WTC11 (cell line): ENCODE results near the gene ARMC8. TPM values are rescaled to one million over a fixed set of nuclear protein-coding genes. Genes with fewer than 3 reads are reported as not detected.

Source experiments
- ATAC-seq: fragments of 200-7000 bp; cut with Tn5 transposase; 2 replicates; pipeline ENCODE4 v1.10.0; 2021; ENCODE audit warnings: mild to moderate bottlenecking, moderate library complexity
- CTCF ChIA-PET: fragments of 300-600 bp; sonication (Branson Sonifier 250); formaldehyde crosslinking; loops from one replicate; lab custom pipeline; 2021; ENCODE audit warnings: antibody characterized with exemption; lab: Charles Lee
- POLR2A ChIA-PET: fragments of 350-600 bp; sonication (Branson Sonifier 250); formaldehyde crosslinking; loops from one replicate; lab custom pipeline; 2021; ENCODE audit warnings: antibody characterized with exemption; lab: Charles Lee
- DNase-seq: peaks from one replicate; pipeline ENCODE4 v3.0.0; 2021; ENCODE audit warnings: low spot score
- H3K27ac Mint-ChIP-seq: 2 replicates; pipeline ENCODE4 v1.8.0; 2021; ENCODE audit warnings: mixed read lengths
- H3K27me3 Mint-ChIP-seq: 2 replicates; pipeline ENCODE4 v1.8.0; 2021; ENCODE audit warnings: low read depth, mild to moderate bottlenecking, moderate library complexity, mixed read lengths
- H3K36me3 Mint-ChIP-seq: 2 replicates; pipeline ENCODE4 v1.8.0; 2021; ENCODE audit warnings: mixed read lengths
- H3K4me1 Mint-ChIP-seq: 2 replicates; pipeline ENCODE4 v1.8.0; 2022; ENCODE audit warnings: mixed read lengths
- H3K4me3 Mint-ChIP-seq: 2 replicates; pipeline ENCODE4 v1.8.0; 2021; ENCODE audit warnings: mild to moderate bottlenecking, moderate library complexity, mixed read lengths
- H3K9me3 Mint-ChIP-seq: 2 replicates; pipeline ENCODE4 v1.8.0; 2021; ENCODE audit warnings: mixed read lengths
- AR ChIP-seq: fragments of 250-450 bp; sonication (Bioruptor Pico); IDR thresholded peaks from 2 replicates; pipeline ENCODE4 v1.9.0; 2021; ENCODE audit warnings: mild to moderate bottlenecking
- CBFB ChIP-seq: sonication (generic); formaldehyde crosslinking; IDR thresholded peaks from 2 replicates; pipeline ENCODE4 v1.8.1; 2022; ENCODE audit warnings: mild to moderate bottlenecking, low read depth, missing genetic modification reagents
- CREB1 ChIP-seq: sonication (generic); formaldehyde crosslinking; IDR thresholded peaks from 2 replicates; pipeline ENCODE4 v1.8.0; 2023; ENCODE audit warnings: mild to moderate bottlenecking, missing genetic modification reagents
- E2F5 ChIP-seq: sonication (generic); formaldehyde crosslinking; IDR thresholded peaks from 2 replicates; pipeline ENCODE4 v1.8.1; 2022; ENCODE audit warnings: mild to moderate bottlenecking, moderate library complexity, missing genetic modification reagents
- EMX1 ChIP-seq: fragments of 250-450 bp; sonication (Bioruptor Pico); IDR thresholded peaks from 2 replicates; pipeline ENCODE4 v1.8.0; 2021; ENCODE audit warnings: mild to moderate bottlenecking
- ESRRA ChIP-seq: sonication (generic); formaldehyde crosslinking; IDR thresholded peaks from 2 replicates; pipeline ENCODE4 v1.8.1; 2022; ENCODE audit warnings: mild to moderate bottlenecking, missing genetic modification reagents, borderline replicate concordance
- FOXP1 ChIP-seq: sonication (generic); formaldehyde crosslinking; IDR thresholded peaks from 2 replicates; pipeline ENCODE4 v1.8.0; 2022; ENCODE audit warnings: missing genetic modification reagents, mild to moderate bottlenecking, moderate library complexity, borderline replicate concordance
- KAT7 ChIP-seq: sonication (generic); formaldehyde crosslinking; IDR thresholded peaks from 2 replicates; pipeline ENCODE4 v1.8.1; 2023; ENCODE audit warnings: missing genetic modification reagents, mild to moderate bottlenecking, borderline replicate concordance
- PRRX2 ChIP-seq: fragments of 250-450 bp; sonication (Bioruptor Pico); IDR thresholded peaks from 2 replicates; pipeline ENCODE4 v1.8.0; 2021; ENCODE audit warnings: mild to moderate bottlenecking
- SMAD4 ChIP-seq: sonication (generic); formaldehyde crosslinking; IDR thresholded peaks from 2 replicates; pipeline ENCODE4 v1.8.0; 2022; ENCODE audit warnings: mild to moderate bottlenecking, missing genetic modification reagents
- ZNF263 ChIP-seq: sonication (generic); formaldehyde crosslinking; IDR thresholded peaks from 2 replicates; pipeline ENCODE4 v1.8.1; 2022; ENCODE audit warnings: low read depth, mild to moderate bottlenecking, moderate library complexity, missing genetic modification reagents
- ZNF416 ChIP-seq: fragments of 250-450 bp; sonication (Bioruptor Pico); IDR thresholded peaks from 2 replicates; pipeline ENCODE4 v1.9.0; 2021; ENCODE audit warnings: mild to moderate bottlenecking, inconsistent platforms
- ZNF425 ChIP-seq: fragments of 250-450 bp; sonication (Bioruptor Pico); conservative IDR thresholded peaks from 2 replicates; pipeline ENCODE4 v1.9.0; 2021; ENCODE audit warnings: mild to moderate bottlenecking
- total RNA-seq: library from RNA; stranded (reverse); gene quantifications from 3 replicates; pipeline ENCODE4 v1.2.3, GENCODE V29; 2021
- TF ChIP-seq, protein P1 (sequence below): sonication (generic); formaldehyde crosslinking; IDR thresholded peaks from 2 replicates; pipeline ENCODE4 v1.8.0; 2022; ENCODE audit warnings: mild to moderate bottlenecking, missing genetic modification reagents
- TF ChIP-seq, protein P2 (sequence below): fragments of 250-450 bp; sonication (Bioruptor Pico); IDR thresholded peaks from 2 replicates; pipeline ENCODE4 v1.9.0; 2021; ENCODE audit warnings: mild to moderate bottlenecking
- TF ChIP-seq, protein P3 (sequence below): fragments of 250-450 bp; sonication (Bioruptor Pico); IDR thresholded peaks from 2 replicates; pipeline ENCODE4 v2.1.2; 2022; ENCODE audit warnings: mild to moderate bottlenecking, moderate library complexity

The ARMC8 gene
- total RNA-seq, 1 experiment from 2014 or later, result 44.9 TPM

- Mint-ChIP-seq H3K36me3 (peaks cover 28% of the 10 kb centered on the region), H3K4me3 (peak overlapping the region; percentile 15; the same call in 1 of the 2 replicates), H3K9me3 (no peaks in the 10 kb centered on the region), H3K27ac (no peak overlapping the region), H3K27me3 (peaks cover 10% of the 10 kb centered on the region; the same call in 1 of the 2 replicates), H3K4me1 (peaks cover 11% of the 10 kb centered on the region)
- ChIA-PET POLR2A (interaction anchor here (0.5 kb wide), 1 partner anchor 20 kb away, joined by 5 read pairs; no protein-coding TSS in a partner anchor), CTCF (interaction anchor here (0.9 to 1.3 kb wide), 2 partner anchors 71 to 245 kb away, joined by 3 to 4 read pairs; no protein-coding TSS in a partner anchor)
- no peak for DNase-seq
- no peak for ATAC-seq
- TF ChIP-seq PRRX2 (CRISPR knock-in tag) (no peak), FOXP1 (CRISPR knock-in tag) (no peak), AR (CRISPR knock-in tag) (no peak), EMX1 (CRISPR knock-in tag) (no peak), E2F5 (CRISPR knock-in tag) (no peak), ZNF416 (CRISPR knock-in tag) (no peak), CREB1 (CRISPR knock-in tag) (no peak), ZNF425 (CRISPR knock-in tag) (no peak), KAT7 (CRISPR knock-in tag) (no peak), ZNF263 (CRISPR knock-in tag) (no peak), ESRRA (CRISPR knock-in tag) (no peak), CBFB (no peak), SMAD4 (CRISPR knock-in tag) (no peak)
- TF ChIP-seq, protein P1, sequence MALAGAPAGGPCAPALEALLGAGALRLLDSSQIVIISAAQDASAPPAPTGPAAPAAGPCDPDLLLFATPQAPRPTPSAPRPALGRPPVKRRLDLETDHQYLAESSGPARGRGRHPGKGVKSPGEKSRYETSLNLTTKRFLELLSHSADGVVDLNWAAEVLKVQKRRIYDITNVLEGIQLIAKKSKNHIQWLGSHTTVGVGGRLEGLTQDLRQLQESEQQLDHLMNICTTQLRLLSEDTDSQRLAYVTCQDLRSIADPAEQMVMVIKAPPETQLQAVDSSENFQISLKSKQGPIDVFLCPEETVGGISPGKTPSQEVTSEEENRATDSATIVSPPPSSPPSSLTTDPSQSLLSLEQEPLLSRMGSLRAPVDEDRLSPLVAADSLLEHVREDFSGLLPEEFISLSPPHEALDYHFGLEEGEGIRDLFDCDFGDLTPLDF (CRISPR knock-in tag), result no peak
- TF ChIP-seq, protein P2, sequence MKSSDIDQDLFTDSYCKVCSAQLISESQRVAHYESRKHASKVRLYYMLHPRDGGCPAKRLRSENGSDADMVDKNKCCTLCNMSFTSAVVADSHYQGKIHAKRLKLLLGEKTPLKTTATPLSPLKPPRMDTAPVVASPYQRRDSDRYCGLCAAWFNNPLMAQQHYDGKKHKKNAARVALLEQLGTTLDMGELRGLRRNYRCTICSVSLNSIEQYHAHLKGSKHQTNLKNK (CRISPR knock-in tag), result no peak
- TF ChIP-seq, protein P3, sequence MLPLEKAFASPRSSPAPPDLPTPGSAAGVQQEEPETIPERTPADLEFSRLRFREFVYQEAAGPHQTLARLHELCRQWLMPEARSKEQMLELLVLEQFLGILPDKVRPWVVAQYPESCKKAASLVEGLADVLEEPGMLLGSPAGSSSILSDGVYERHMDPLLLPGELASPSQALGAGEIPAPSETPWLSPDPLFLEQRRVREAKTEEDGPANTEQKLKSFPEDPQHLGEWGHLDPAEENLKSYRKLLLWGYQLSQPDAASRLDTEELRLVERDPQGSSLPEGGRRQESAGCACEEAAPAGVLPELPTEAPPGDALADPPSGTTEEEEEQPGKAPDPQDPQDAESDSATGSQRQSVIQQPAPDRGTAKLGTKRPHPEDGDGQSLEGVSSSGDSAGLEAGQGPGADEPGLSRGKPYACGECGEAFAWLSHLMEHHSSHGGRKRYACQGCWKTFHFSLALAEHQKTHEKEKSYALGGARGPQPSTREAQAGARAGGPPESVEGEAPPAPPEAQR (CRISPR knock-in tag), result no peak
Observed at GRCh38 chr3:138172625-138173024, 14.5 kb upstream of the ARMC8 start.
